Endodermal cell (in vitro differentiated cells): ENCODE data around the gene HHIP. TPM values are rescaled to one million over a fixed set of nuclear protein-coding genes. Genes with fewer than 3 reads are reported as not detected.
A peak's percentile ranks its signal among the peaks of the same experiment; 100 is the strongest.

Source experiments
- DNase-seq: peaks from one replicate; pipeline ENCODE4 v3.0.0-alpha.2; 2017
- H3K27ac ChIP-seq: 2 replicates; pipeline ENCODE4 v1.5.1; 2013; ENCODE audit warnings: mild to moderate bottlenecking, low read depth, low read length, moderate library complexity
- H3K27me3 ChIP-seq: 2 replicates; pipeline ENCODE4 v1.6.1; 2013; ENCODE audit warnings: mild to moderate bottlenecking, low read length, moderate library complexity; ENCODE audit not compliant: insufficient read depth, control insufficient read depth, poor library complexity, severe bottlenecking
- H3K36me3 ChIP-seq: 2 replicates; pipeline ENCODE4 v1.7.0; 2013; ENCODE audit warnings: mild to moderate bottlenecking, low read length, moderate library complexity; ENCODE audit not compliant: control insufficient read depth, insufficient read depth
- H3K4me1 ChIP-seq: one replicate; pipeline ENCODE4 v1.7.0; 2013; ENCODE audit warnings: low read length; ENCODE audit not compliant: control insufficient read depth, insufficient read depth
- H3K4me3 ChIP-seq: 2 replicates; pipeline ENCODE4 v1.5.1; 2013; ENCODE audit warnings: mild to moderate bottlenecking, low read length, moderate library complexity
- H3K9ac ChIP-seq: 2 replicates; pipeline ENCODE4 v1.6.1; 2013; ENCODE audit warnings: mild to moderate bottlenecking, low read length, moderate library complexity; ENCODE audit not compliant: poor library complexity, severe bottlenecking; ENCODE audit errors: extremely low read depth
- H3K9me3 ChIP-seq: 2 replicates; pipeline ENCODE4 v1.6.1; 2013; ENCODE audit warnings: mild to moderate bottlenecking, low read length, moderate library complexity; ENCODE audit not compliant: control insufficient read depth
- H3K27ac Mint-ChIP-seq: 2 replicates; pipeline ENCODE4 v1.8.0; 2020; ENCODE audit warnings: mixed read lengths
- H3K27me3 Mint-ChIP-seq: 2 replicates; pipeline ENCODE4 v1.8.0; 2021; ENCODE audit warnings: mild to moderate bottlenecking, mixed read lengths; ENCODE audit not compliant: insufficient read depth
- H3K36me3 Mint-ChIP-seq: 2 replicates; pipeline ENCODE4 v1.8.0; 2020; ENCODE audit warnings: low read depth, mixed read lengths
- H3K4me1 Mint-ChIP-seq: 2 replicates; pipeline ENCODE4 v1.8.0; 2020; ENCODE audit warnings: mixed read lengths
- H3K4me3 Mint-ChIP-seq: 2 replicates; pipeline ENCODE4 v1.8.0; 2020; ENCODE audit warnings: mild to moderate bottlenecking, moderate library complexity, mixed read lengths
- H3K9me3 Mint-ChIP-seq: 2 replicates; pipeline ENCODE4 v1.8.0; 2020; ENCODE audit warnings: mild to moderate bottlenecking, mixed read lengths
- WGBS, 2 experiments: methylation state at CpG; one replicate each; pipeline versions ENCODE4 v1.1.5 to v1.1.7; 2013; ENCODE audit warnings: missing lambda C conversion rate in 2 of 2, mixed read lengths in 1 of 2; ENCODE audit not compliant: insufficient coverage in 1 of 2, insufficient read length in 1 of 2; 5-methylcytosine and 5-hydroxymethylcytosine counted together
- long read RNA-seq, 4 experiments: library from polyadenylated mRNA in 2 of 4; library from RNA in 1 of 4; library from capped mRNA in 1 of 4; stranded (forward) in 3 of 4; unstranded in 1 of 4; transcript quantifications; one replicate each; pipeline ENCODE4 v2.0.0, GENCODE V29; 2020 to 2021; ENCODE audit warnings: inconsistent platforms in 1 of 4
- polyA plus RNA-seq, 2 experiments: library from polyadenylated mRNA; stranded (reverse); fragments of 50-300 nt; gene quantifications; one replicate each; pipeline ENCODE4 v1.2.3, GENCODE V29; 2013
- total RNA-seq, 2 donors: library from RNA; stranded (reverse); fragmentation: NEBNext Ultra II Directional in 1 of 2; extraction: Animal tissue kit (Norgen Biotek cat#: 25700) in 1 of 2; gene quantifications; 2 replicates in 1 of 2; 3 replicates in 1 of 2; pipeline ENCODE4 v1.2.1, GENCODE V29; 2021
- TF ChIP-seq, protein P1 (sequence below): fragments of 200-600 bp; sonication (generic); conservative IDR thresholded peaks from 2 replicates; pipeline ENCODE4 v1.5.0; 2021; ENCODE audit warnings: antibody characterized with exemption, mild to moderate bottlenecking

The HHIP gene, protein sequence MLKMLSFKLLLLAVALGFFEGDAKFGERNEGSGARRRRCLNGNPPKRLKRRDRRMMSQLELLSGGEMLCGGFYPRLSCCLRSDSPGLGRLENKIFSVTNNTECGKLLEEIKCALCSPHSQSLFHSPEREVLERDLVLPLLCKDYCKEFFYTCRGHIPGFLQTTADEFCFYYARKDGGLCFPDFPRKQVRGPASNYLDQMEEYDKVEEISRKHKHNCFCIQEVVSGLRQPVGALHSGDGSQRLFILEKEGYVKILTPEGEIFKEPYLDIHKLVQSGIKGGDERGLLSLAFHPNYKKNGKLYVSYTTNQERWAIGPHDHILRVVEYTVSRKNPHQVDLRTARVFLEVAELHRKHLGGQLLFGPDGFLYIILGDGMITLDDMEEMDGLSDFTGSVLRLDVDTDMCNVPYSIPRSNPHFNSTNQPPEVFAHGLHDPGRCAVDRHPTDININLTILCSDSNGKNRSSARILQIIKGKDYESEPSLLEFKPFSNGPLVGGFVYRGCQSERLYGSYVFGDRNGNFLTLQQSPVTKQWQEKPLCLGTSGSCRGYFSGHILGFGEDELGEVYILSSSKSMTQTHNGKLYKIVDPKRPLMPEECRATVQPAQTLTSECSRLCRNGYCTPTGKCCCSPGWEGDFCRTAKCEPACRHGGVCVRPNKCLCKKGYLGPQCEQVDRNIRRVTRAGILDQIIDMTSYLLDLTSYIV
- 1 to 10 TPM; 1.8 to 3.4 TPM for total RNA-seq
- 6.7 TPM for polyA plus RNA-seq (2013, experiment 1 of 2)
- 5.2 TPM for polyA plus RNA-seq (2013, experiment 2 of 2)
- long read RNA-seq, experiment 1, partial matches to known transcripts = 0 of 1 reads
- long read RNA-seq, experiment 1, other reads (novel, unspliced or antisense) = 0 of 1 reads
- long read RNA-seq, experiment 2 = 0 reads
- long read RNA-seq, experiment 3, full-length matches to known transcripts = 6 of 9 reads
- long read RNA-seq, experiment 3, partial matches to known transcripts = 3 of 9 reads
- long read RNA-seq, experiment 3, other reads (novel, unspliced or antisense) = 0 of 9 reads
- long read RNA-seq, experiment 4 = 0 reads

- TF ChIP-seq, protein P1, sequence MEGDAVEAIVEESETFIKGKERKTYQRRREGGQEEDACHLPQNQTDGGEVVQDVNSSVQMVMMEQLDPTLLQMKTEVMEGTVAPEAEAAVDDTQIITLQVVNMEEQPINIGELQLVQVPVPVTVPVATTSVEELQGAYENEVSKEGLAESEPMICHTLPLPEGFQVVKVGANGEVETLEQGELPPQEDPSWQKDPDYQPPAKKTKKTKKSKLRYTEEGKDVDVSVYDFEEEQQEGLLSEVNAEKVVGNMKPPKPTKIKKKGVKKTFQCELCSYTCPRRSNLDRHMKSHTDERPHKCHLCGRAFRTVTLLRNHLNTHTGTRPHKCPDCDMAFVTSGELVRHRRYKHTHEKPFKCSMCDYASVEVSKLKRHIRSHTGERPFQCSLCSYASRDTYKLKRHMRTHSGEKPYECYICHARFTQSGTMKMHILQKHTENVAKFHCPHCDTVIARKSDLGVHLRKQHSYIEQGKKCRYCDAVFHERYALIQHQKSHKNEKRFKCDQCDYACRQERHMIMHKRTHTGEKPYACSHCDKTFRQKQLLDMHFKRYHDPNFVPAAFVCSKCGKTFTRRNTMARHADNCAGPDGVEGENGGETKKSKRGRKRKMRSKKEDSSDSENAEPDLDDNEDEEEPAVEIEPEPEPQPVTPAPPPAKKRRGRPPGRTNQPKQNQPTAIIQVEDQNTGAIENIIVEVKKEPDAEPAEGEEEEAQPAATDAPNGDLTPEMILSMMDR = no peak
- Mint-ChIP-seq H3K4me3 (peak within 1 kb of the TSS; percentile 63), H3K27ac (no peak within 1 kb of the TSS), H3K9me3 (no peaks in the 10 kb centered on the region), H3K27me3 (peaks cover 60% of the 10 kb centered on the region), H3K4me1 (peaks cover 43% of the 10 kb centered on the region), H3K36me3 (no peaks in the 10 kb centered on the region)
- Histone ChIP-seq H3K9me3 (no peaks in the 10 kb centered on the region), H3K36me3 (no peaks in the 10 kb centered on the region), H3K4me1 (peaks cover 16% of the 10 kb centered on the region), H3K9ac (no peak within 1 kb of the TSS), H3K27ac (no peak within 1 kb of the TSS), H3K4me3 (peak within 1 kb of the TSS; percentile 70), H3K27me3 (peaks cover 51% of the 10 kb centered on the region)
- 0 to 3% methylated on average over 3 to 78 of the region's 79 CpGs for WGBS, 2 experiments
- peak; percentile 83 for DNase-seq
Measured at GRCh38 chr4:144645631-144646522, at the start of gene HHIP. HHIP (plus strand) TSS chr4:144646156; CDS start chr4:144646676, 520 bp downstream.

DNA sequence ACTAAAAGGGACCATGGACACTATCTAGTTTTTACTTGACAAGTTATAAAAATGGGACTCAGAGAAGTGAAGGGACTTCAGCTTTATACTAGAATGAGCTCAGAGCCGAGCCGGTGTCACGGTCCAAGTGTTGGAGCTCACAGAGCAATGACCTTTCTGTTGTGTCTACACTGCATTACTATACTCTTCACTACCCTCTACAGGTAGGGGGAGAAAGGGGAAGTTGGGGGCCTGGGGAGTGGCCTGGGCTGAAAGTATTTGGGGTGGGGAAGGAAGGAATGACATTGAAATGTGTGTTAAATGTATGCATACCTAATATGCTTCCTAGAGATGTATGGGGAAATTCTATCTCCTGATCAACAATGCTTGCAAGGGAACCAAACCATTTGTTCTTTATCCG, 48.8 kb upstream of the HHIP start:
- Mint-ChIP-seq H3K27me3 (no peaks in the 10 kb centered on the region), H3K4me3 (no peak overlapping the region), H3K27ac (no peak overlapping the region), H3K36me3 (no peaks in the 10 kb centered on the region), H3K4me1 (no peaks in the 10 kb centered on the region), H3K9me3 (no peaks in the 10 kb centered on the region)
- Histone ChIP-seq H3K4me1 (no peaks in the 10 kb centered on the region), H3K36me3 (no peaks in the 10 kb centered on the region), H3K27ac (no peak overlapping the region), H3K4me3 (no peak overlapping the region), H3K9me3 (no peaks in the 10 kb centered on the region), H3K9ac (no peak overlapping the region), H3K27me3 (no peaks in the 10 kb centered on the region)
- DNase-seq = peak; percentile 49
- TF ChIP-seq, protein P1 = no peak
- 92% methylated on average over 4 of the region's 4 CpGs; no CpG with 5 or more reads in 1 of the 2 experiments for WGBS, 2 experiments
